Sigmoid colon (tissue), 7 donors: ENCODE measurements around the gene IZUMO1R. TPM values are rescaled to one million over a fixed set of nuclear protein-coding genes. Genes with fewer than 3 reads are reported as not detected.
A peak's percentile ranks its signal among the peaks of the same experiment; 100 is the strongest.

Experiments used
- DNase-seq: peaks from one replicate; pipeline ENCODE4 v3.0.0-alpha.2; 2019
- H3K27ac ChIP-seq, 4 donors: fragments of 200-600 bp; sonication (generic); one replicate each; pipeline ENCODE4 v1.5.1; 2016 to 2019; ENCODE audit warnings: mild to moderate bottlenecking in 1 of 4
- H3K27me3 ChIP-seq, 3 donors: fragments of 200-600 bp; sonication (generic); one replicate each; pipeline ENCODE4 v1.5.1; 2019; ENCODE audit warnings: mild to moderate bottlenecking in 1 of 3
- H3K36me3 ChIP-seq, 4 donors: fragments of 200-600 bp; sonication (generic); one replicate each; pipeline ENCODE4 v1.5.1; 2016 to 2019
- H3K4me1 ChIP-seq, 4 donors: fragments of 200-600 bp; sonication (generic); one replicate each; pipeline ENCODE4 v1.5.1; 2017 to 2019
- H3K4me3 ChIP-seq, 4 donors: fragments of 200-600 bp; sonication (generic); one replicate each; pipeline ENCODE4 v1.5.1; 2017 to 2019; ENCODE audit warnings: mild to moderate bottlenecking in 2 of 4, moderate library complexity in 1 of 4
- H3K9me3 ChIP-seq, 4 donors: fragments of 200-600 bp in 3 of 4; sonication (generic) in 3 of 4; one replicate each; pipeline versions ENCODE4 v1.5.1 to v1.6.1; 2013 to 2019
- CTCF ChIP-seq, 4 experiments: fragments of 450-650 bp in 3 of 4; fragments of 200-600 bp in 1 of 4; IDR thresholded peaks; one replicate each; pipeline ENCODE4 v1.5.1; 2016 to 2019; ENCODE audit warnings: antibody characterized with exemption in 4 of 4, mild to moderate bottlenecking in 3 of 4, moderate library complexity in 2 of 4
- EP300 ChIP-seq, 4 donors: sonication (generic); formaldehyde crosslinking; IDR thresholded peaks; one replicate each; pipeline ENCODE4 v1.6.1; 2017; ENCODE audit warnings: antibody characterized with exemption in 4 of 4
- POLR2A ChIP-seq, 2 donors: fragments of 450-650 bp; IDR thresholded peaks; one replicate each; pipeline ENCODE4 v1.6.1; 2016; ENCODE audit warnings: antibody characterized with exemption in 2 of 2, mild to moderate bottlenecking in 2 of 2, moderate library complexity in 2 of 2
- POLR2AphosphoS5 ChIP-seq, 4 donors: sonication (generic); formaldehyde crosslinking; IDR thresholded peaks; one replicate each; pipeline ENCODE4 v1.6.1; 2017; ENCODE audit warnings: antibody characterized with exemption in 4 of 4
- WGBS, 2 donors: extraction: QIAGEN DNeasy Blood & Tissue Kit; methylation state at CpG; one replicate each; pipeline ENCODE4 v1.1.7; 2013; 5-methylcytosine and 5-hydroxymethylcytosine counted together
- intact Hi-C: fragments of 100-400 bp; cut with DNase I; formaldehyde crosslinking; loops from one replicate; pipeline ENCODE4 v1.15.1; 2023
- polyA plus RNA-seq, 3 donors: library from polyadenylated mRNA; stranded (reverse); fragments of 200-250 nt; gene quantifications; one replicate each; pipeline ENCODE4 v1.2.3, GENCODE V29; 2013
- total RNA-seq, 4 donors: library from RNA; depleted of rRNA; stranded (reverse); fragments of >200 nt; gene quantifications; one replicate each; pipeline ENCODE4 v1.1.0, GENCODE V29; 2016
- donor health status: healthy with polysubstance abuse.
- donor health status: Bipolar disorder and iron deficiency.
- donor health status: healthy.

The IZUMO1R gene
- not detected for total RNA-seq
- not detected for polyA plus RNA-seq

DNA sequence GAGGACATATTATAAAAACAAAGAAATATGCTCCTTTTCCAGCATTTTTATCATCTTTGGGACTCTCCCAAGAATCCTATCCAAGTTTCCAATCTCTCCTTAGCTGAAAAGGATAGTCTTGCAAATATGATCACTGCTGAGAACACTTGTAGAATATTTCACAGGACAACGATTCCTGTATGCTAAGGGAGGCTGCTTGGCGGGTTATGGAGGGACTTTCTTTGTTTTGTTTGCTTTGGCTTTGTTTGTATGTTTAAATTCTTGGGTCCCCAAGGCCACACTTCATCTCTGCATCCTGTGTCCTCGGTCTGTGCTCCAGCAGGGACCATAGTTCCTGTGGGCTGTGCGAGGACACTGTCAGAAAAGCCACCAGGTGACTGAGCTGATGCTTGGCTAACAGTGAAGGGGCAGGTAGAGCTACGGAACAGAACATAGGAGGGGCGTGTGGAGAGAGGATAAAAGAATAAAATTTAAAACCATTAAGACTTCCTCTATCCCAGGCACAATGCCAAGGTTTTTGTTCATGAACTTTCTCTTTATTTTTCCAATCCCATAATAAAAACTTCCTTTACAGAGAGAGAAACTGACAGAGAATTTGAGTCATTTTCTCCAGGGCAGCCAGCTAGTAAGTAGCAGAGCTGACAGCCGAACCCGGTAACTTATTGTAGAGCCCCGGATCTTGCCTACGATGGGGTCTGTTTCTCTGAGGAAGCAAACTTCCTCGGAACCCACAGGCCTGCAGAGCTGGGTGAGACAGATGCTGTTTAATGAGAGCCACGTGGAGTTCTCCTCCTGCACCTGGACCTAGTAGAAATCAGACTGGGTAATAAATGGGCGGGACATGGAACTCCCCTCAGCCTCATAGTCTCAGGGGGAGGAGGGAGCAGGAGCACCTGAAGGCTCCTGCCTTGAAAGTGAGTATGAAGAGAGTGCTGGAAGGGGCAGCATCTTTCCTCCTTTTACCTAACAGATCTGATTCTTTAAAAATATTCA, at the start of gene IZUMO1R:
Gene IZUMO1R, plus strand, starts transcription at position 615 of the 993 bp plus-strand sequence. CDS start 1,057 bp downstream, outside the sequence.
- 9 to 41% methylated on average over 13 of the region's 13 CpGs for WGBS, 2 donors
- peak within 1 kb of the TSS in 2 of 4 donors; percentile 34 to 39 for H3K27ac ChIP-seq
- TF ChIP-seq CTCF (IDR thresholded peaks at IDR 0.05) (no peak), EP300 (IDR thresholded peaks at IDR 0.05) (no peak), POLR2AphosphoS5 (IDR thresholded peaks at IDR 0.05) (no peak), POLR2A (IDR thresholded peaks at IDR 0.05) (no peak)
- intact Hi-C loops = no loop called here
- H3K9me3 ChIP-seq = no peaks in the 10 kb centered on the region
- H3K4me3 ChIP-seq = no peak within 1 kb of the TSS
- H3K4me1 ChIP-seq = peaks cover 0 to 21% (median 14%) of the 10 kb centered on the region in 4 donors
- no peaks in the 10 kb centered on the region for H3K36me3 ChIP-seq
- no peak for DNase-seq
- no peaks in the 10 kb centered on the region for H3K27me3 ChIP-seq

- intact Hi-C loops = no loop called here
- DNase-seq = no peak
These were observed 32.5 kb upstream of the IZUMO1R start for GRCh38 chr11:94271885-94272372.

DNA sequence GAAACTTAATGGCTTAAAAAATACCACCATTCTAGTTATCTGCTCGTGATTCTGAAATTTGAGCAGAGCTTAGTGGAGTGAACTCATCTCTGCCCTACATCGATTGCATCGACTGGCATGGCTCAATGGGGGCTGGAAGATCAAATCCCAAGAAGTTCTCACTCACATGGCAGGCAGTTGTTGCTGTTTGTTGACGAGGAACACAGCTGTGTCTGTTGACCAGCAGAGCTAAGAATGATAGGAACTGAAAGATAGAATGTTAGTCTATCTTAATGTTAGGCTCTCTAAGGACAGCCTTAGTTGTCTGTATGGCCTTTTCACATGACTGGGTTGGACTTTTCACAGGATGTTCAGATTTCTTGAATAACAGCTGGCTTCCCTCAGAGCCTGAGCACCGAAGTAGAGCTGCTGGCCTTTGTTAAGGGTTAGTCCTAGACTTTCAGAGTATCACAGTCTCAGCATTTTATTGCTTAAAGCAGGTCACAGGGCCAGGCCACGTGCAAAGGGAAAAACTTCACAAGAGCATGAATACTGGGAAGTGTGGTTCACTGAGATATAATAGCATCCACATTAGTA, 31.6 kb upstream of the IZUMO1R start:
- TF ChIP-seq POLR2AphosphoS5 (IDR thresholded peaks at IDR 0.05) (no peak), POLR2A (IDR thresholded peaks at IDR 0.05) (no peak), EP300 (IDR thresholded peaks at IDR 0.05) (no peak), CTCF (IDR thresholded peaks at IDR 0.05) (no peak)
- intact Hi-C loops = no loop called here
- Histone ChIP-seq H3K9me3 (no peaks in the 10 kb centered on the region), H3K4me1 (no peaks in the 10 kb centered on the region), H3K4me3 (no peak overlapping the region), H3K27me3 (no peaks in the 10 kb centered on the region), H3K36me3 (no peaks in the 10 kb centered on the region), H3K27ac (no peak overlapping the region)
- 52 to 57% methylated on average over 6 of the region's 6 CpGs for WGBS, 2 donors
- DNase-seq = no peak

More at GRCh38 chr11:94271885-94272372, 32.5 kb upstream of the IZUMO1R start:
- TF ChIP-seq EP300 (IDR thresholded peaks at IDR 0.05) (no peak), POLR2A (IDR thresholded peaks at IDR 0.05) (no peak), POLR2AphosphoS5 (IDR thresholded peaks at IDR 0.05) (no peak), CTCF (IDR thresholded peaks at IDR 0.05) (no peak)
- no peaks in the 10 kb centered on the region for H3K4me1 ChIP-seq
- H3K9me3 ChIP-seq = no peaks in the 10 kb centered on the region
- no peaks in the 10 kb centered on the region for H3K27me3 ChIP-seq
- H3K36me3 ChIP-seq = no peaks in the 10 kb centered on the region
- no peak overlapping the region for H3K4me3 ChIP-seq
- WGBS, 2 donors = 62 to 65% methylated on average over 4 of the region's 4 CpGs
- no peak overlapping the region for H3K27ac ChIP-seq

- Histone ChIP-seq H3K27me3 (no peaks in the 10 kb centered on the region), H3K9me3 (no peaks in the 10 kb centered on the region), H3K27ac (no peak overlapping the region), H3K4me1 (no peaks in the 10 kb centered on the region), H3K36me3 (no peaks in the 10 kb centered on the region), H3K4me3 (no peak overlapping the region)
- intact Hi-C loops = no loop called here
- no peak for DNase-seq
- TF ChIP-seq EP300 (IDR thresholded peaks at IDR 0.05) (no peak), POLR2A (IDR thresholded peaks at IDR 0.05) (no peak), POLR2AphosphoS5 (IDR thresholded peaks at IDR 0.05) (no peak), CTCF (IDR thresholded peaks at IDR 0.05) (no peak)
- 90 to 91% methylated on average over 3 of the region's 3 CpGs for WGBS, 2 donors
These were observed 28.4 kb upstream of the IZUMO1R start for GRCh38 chr11:94275961-94276360.
